T-helper 1 cell treated with Interleukin-12 subunit alpha and Interleukin-12 subunit beta and Interleukin-4 antibody, amounts not matched to agents 30 μg/mL and 1 μg/mL, for 36 hours (primary cell): ENCODE data around the gene NT5DC1.

Source experiments
- H3K27ac Mint-ChIP-seq: one replicate; pipeline ENCODE4 v1.8.0; 2021; ENCODE audit warnings: mild to moderate bottlenecking, mixed read lengths
- H3K27me3 Mint-ChIP-seq: one replicate; pipeline ENCODE4 v1.8.0; 2021; ENCODE audit warnings: low read depth, mixed read lengths
- H3K36me3 Mint-ChIP-seq: one replicate; pipeline ENCODE4 v1.8.0; 2021; ENCODE audit warnings: low read depth, mixed read lengths
- H3K4me1 Mint-ChIP-seq: one replicate; pipeline ENCODE4 v1.8.0; 2021; ENCODE audit warnings: low read depth, mixed read lengths
- H3K4me3 Mint-ChIP-seq: one replicate; pipeline ENCODE4 v1.8.0; 2021; ENCODE audit warnings: mild to moderate bottlenecking, moderate library complexity, mixed read lengths
- H3K9me3 Mint-ChIP-seq: one replicate; pipeline ENCODE4 v1.8.0; 2021; ENCODE audit warnings: mixed read lengths

The NT5DC1 gene

GRCh38 chr6:116287689-116288282 lies 187.1 kb downstream of the NT5DC1 start:
- H3K4me1 Mint-ChIP-seq = peaks cover 1% of the 10 kb centered on the region
- no peak overlapping the region for H3K4me3 Mint-ChIP-seq
- peaks cover 16% of the 10 kb centered on the region for H3K27me3 Mint-ChIP-seq
- no peaks in the 10 kb centered on the region for H3K36me3 Mint-ChIP-seq
- no peaks in the 10 kb centered on the region for H3K9me3 Mint-ChIP-seq
- no peak overlapping the region for H3K27ac Mint-ChIP-seq

DNA sequence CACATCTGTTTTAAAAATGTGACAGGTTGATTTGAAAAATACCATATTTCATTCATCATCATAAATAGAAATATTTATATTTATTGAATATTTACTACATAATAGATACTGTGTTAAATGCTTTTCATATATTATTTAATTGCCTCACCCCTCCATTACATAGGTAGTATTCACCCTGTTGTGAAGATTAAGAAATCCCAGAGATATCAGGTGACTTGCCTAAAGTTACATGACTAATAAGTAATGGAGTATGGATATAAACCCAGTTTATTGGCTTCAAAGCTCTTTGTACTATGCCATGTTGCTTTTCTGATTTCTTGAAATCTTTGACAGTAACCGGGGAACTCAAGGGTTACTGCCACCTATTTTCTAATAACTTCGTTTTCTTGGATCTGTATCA lies 189.2 kb downstream of the NT5DC1 start:
- Mint-ChIP-seq H3K9me3 (no peaks in the 10 kb centered on the region), H3K27me3 (peaks cover 18% of the 10 kb centered on the region), H3K4me1 (peaks cover 1% of the 10 kb centered on the region), H3K36me3 (no peaks in the 10 kb centered on the region), H3K27ac (no peak overlapping the region), H3K4me3 (no peak overlapping the region)

- no peaks in the 10 kb centered on the region for H3K9me3 Mint-ChIP-seq
- no peaks in the 10 kb centered on the region for H3K36me3 Mint-ChIP-seq
- peaks cover 1% of the 10 kb centered on the region for H3K4me1 Mint-ChIP-seq
- H3K27ac Mint-ChIP-seq = no peak overlapping the region
- peaks cover 13% of the 10 kb centered on the region for H3K27me3 Mint-ChIP-seq
- H3K4me3 Mint-ChIP-seq = no peak overlapping the region
These were observed 190.1 kb downstream of the NT5DC1 start for GRCh38 chr6:116290799-116291198.

DNA sequence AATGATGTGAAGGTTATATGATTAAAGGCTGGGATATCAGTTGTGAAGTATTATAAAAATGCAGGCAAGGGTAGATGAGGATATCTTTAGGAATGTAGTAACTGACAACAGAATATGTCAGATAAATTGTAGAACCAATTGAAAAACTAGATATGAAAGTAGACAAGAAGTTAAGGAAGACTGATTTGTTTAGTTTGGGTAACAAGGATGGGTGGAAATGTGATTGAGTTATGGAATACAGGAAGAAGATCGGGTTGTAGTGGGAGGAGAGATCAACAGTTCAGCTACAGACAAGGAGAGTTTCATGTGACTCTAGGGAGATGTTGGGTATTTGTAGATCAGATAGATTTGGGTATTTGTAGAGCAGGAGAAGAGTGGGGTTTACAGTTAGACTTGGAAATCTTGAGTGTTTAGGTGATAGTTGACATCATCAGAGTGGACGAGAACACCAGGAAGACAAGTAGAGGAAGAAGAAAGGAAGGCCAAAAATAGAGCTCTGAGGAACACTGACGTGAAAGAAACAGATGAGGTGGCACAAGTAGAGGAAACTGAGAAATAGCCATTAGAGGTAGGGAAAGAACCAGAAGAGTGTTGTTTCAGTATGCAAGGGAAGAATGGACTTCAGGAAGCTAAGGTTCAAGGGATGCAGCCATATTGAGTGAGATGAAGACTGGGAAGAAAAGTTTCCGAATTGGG lies 191.2 kb downstream of the NT5DC1 start:
- H3K4me3 Mint-ChIP-seq = no peak overlapping the region

GRCh38 chr6:116292553-116292952 lies 191.9 kb downstream of the NT5DC1 start:
- Mint-ChIP-seq H3K4me1 (no peaks in the 10 kb centered on the region), H3K27me3 (peaks cover 15% of the 10 kb centered on the region), H3K36me3 (no peaks in the 10 kb centered on the region), H3K27ac (no peak overlapping the region), H3K9me3 (no peaks in the 10 kb centered on the region), H3K4me3 (no peak overlapping the region)

More for the DNA sequence above, 191.2 kb downstream of the NT5DC1 start:
- H3K27ac Mint-ChIP-seq = no peak overlapping the region
- peaks cover 19% of the 10 kb centered on the region for H3K27me3 Mint-ChIP-seq
- no peaks in the 10 kb centered on the region for H3K36me3 Mint-ChIP-seq
- peaks cover 1% of the 10 kb centered on the region for H3K4me1 Mint-ChIP-seq
- H3K9me3 Mint-ChIP-seq = no peaks in the 10 kb centered on the region

DNA sequence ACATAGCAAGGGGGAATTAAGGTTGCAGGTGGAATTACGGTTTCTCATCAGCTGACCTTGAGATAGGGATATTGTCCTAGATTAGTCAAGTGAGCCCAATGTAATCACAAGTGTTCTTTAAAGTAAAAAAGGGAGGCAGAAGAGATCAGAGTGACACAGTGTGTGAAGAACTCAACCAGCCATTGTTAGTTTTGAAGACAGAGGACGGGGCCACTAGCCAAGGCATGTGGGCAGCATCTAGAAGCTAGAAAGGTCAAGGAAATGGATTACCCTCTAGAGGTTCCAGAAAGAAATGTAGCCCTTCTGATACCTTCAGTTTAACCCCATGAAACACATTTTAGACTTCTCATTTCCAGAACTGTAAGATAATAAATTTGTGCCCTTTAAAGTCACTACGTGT lies 197.6 kb downstream of the NT5DC1 start:
- Mint-ChIP-seq H3K27ac (no peak overlapping the region), H3K9me3 (peaks cover 3% of the 10 kb centered on the region), H3K4me3 (no peak overlapping the region), H3K4me1 (no peaks in the 10 kb centered on the region), H3K36me3 (no peaks in the 10 kb centered on the region), H3K27me3 (peaks cover 14% of the 10 kb centered on the region)

DNA sequence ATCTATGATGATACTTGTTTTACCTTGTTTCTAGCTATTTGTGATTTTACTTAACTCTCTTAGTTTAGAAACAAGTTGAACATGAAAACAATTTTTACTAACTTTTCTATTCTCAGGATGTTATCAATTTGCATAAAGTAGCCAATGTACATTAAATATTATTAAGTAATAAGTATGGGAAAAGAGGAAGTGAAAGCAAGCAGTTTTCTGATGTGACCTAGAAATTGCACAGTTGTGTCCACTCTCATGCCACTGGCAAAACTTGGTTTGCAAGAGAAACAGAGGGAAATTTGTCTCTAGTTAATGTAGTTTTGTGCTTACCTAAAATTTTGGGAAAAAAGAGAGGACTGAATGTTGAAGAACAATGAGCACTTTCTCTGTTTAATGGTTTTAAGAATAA lies 198.3 kb downstream of the NT5DC1 start:
- no peaks in the 10 kb centered on the region for H3K36me3 Mint-ChIP-seq
- H3K9me3 Mint-ChIP-seq = peaks cover 3% of the 10 kb centered on the region
- peaks cover 14% of the 10 kb centered on the region for H3K27me3 Mint-ChIP-seq
- H3K4me1 Mint-ChIP-seq = no peaks in the 10 kb centered on the region
- no peak overlapping the region for H3K27ac Mint-ChIP-seq
- H3K4me3 Mint-ChIP-seq = no peak overlapping the region
